Esophagus (tissue), 2 donors: ENCODE measurements around the gene TTLL3. TPM values are rescaled to one million over a fixed set of nuclear protein-coding genes. Genes with fewer than 3 reads are reported as not detected.
A peak's percentile ranks its signal among the peaks of the same experiment; 100 is the strongest.
"Not testable (repeated sequence)": the region's sequence is repeated elsewhere in the genome, so short reads cannot be mapped to it uniquely, and the experiment has no call there.

ENCODE experiments used
- H3K27ac ChIP-seq, 2 donors: one replicate each; pipeline ENCODE4 v1.5.1; 2013; ENCODE audit warnings: low read depth in 2 of 2, mild to moderate bottlenecking in 2 of 2, inconsistent platforms in 1 of 2, low read length in 1 of 2, moderate library complexity in 1 of 2
- H3K27me3 ChIP-seq, 2 donors: one replicate each; pipeline ENCODE4 v1.6.1; 2013; ENCODE audit warnings: low read length in 2 of 2, control low read depth in 1 of 2, mild to moderate bottlenecking in 1 of 2; ENCODE audit not compliant: insufficient read depth in 2 of 2, control insufficient read depth in 1 of 2
- H3K36me3 ChIP-seq, 2 donors: one replicate each; pipeline ENCODE4 v1.6.1; 2013; ENCODE audit warnings: low read length in 1 of 2; ENCODE audit not compliant: control insufficient read depth in 2 of 2, insufficient read depth in 2 of 2
- H3K4me1 ChIP-seq, 2 donors: one replicate each; pipeline ENCODE4 v1.6.1; 2013; ENCODE audit warnings: low read length in 1 of 2; ENCODE audit not compliant: control insufficient read depth in 2 of 2, insufficient read depth in 2 of 2
- H3K4me3 ChIP-seq, 2 donors: one replicate each; pipeline ENCODE4 v1.5.1; 2013; ENCODE audit warnings: low read length in 2 of 2, mild to moderate bottlenecking in 2 of 2, low read depth in 1 of 2, moderate library complexity in 1 of 2
- H3K9me3 ChIP-seq, 2 donors: one replicate each; pipeline ENCODE4 v1.6.1; 2013; ENCODE audit warnings: mild to moderate bottlenecking in 2 of 2, low read depth in 1 of 2, low read length in 1 of 2, moderate library complexity in 1 of 2; ENCODE audit not compliant: control insufficient read depth in 2 of 2, insufficient read depth in 1 of 2
- whole genome bisulfite sequencing, 2 donors: extraction: QIAGEN DNeasy Blood & Tissue Kit; methylation state at CpG; one replicate each; pipeline ENCODE4 v1.1.7; 2013; 5-methylcytosine and 5-hydroxymethylcytosine counted together
- polyA plus RNA-seq, 2 donors: library from polyadenylated mRNA; stranded (reverse); fragments of 200-250 nt; gene quantifications; one replicate each; pipeline ENCODE4 v1.2.3, GENCODE V29; 2013
- donor health status: healthy with polysubstance abuse.
- donor health status: Bipolar disorder and iron deficiency.

Gene TTLL3
- polyA plus RNA-seq, 2 donors, result 14.5 to 31.2 TPM

DNA sequence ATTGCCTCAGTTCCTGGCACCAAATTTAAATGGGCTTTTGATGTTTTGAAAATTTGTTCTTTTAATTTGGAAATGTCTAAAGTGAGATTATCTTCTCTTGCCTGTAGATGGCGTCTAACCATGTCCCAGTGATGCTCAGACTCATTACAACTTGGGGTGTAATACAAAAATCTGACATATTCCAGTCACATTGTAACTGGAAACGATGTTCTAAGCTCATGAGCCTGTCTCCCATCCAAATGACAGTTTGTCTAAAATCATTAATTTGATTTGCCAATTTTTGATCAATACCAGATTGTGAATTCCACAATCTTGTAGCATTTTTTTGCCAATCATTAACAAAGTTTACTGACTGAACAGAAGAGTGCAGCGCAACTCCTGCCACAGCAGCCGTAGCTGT lies 38.8 kb downstream of the TTLL3 start:
- WGBS, 2 donors, result 31 to 39% methylated on average over 4 of the region's 4 CpGs
- not testable (repeated sequence) for H3K27ac ChIP-seq, H3K4me3 ChIP-seq

DNA sequence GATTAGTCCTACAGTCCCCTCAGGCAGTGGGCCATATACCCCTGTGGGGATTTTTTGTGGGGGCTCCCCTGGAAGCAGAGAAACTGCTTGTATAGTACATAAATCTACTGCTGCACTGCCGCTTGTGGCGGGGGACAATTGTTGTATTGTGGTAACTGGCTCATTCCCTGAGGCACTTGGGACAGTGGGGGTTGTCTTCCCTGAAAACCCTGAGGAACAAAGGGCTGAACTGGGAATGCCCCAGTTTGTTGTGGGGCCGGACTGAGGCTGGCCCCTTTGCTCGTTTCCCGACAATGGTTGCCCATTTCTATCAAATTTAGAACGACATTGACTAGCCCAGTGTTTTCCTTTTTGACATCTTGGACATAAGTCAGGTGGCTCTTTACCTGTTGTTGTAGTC lies 41.3 kb downstream of the TTLL3 start:
- H3K9me3 ChIP-seq, H3K27me3 ChIP-seq, H3K36me3 ChIP-seq, H3K4me3 ChIP-seq, H3K27ac ChIP-seq, H3K4me1 ChIP-seq: not testable (repeated sequence)
- 78 to 81% methylated on average over 6 of the region's 6 CpGs for WGBS, 2 donors

More for the DNA sequence above, 38.8 kb downstream of the TTLL3 start:
- H3K27me3 ChIP-seq, H3K4me1 ChIP-seq, H3K36me3 ChIP-seq, H3K9me3 ChIP-seq: not testable (repeated sequence)

DNA sequence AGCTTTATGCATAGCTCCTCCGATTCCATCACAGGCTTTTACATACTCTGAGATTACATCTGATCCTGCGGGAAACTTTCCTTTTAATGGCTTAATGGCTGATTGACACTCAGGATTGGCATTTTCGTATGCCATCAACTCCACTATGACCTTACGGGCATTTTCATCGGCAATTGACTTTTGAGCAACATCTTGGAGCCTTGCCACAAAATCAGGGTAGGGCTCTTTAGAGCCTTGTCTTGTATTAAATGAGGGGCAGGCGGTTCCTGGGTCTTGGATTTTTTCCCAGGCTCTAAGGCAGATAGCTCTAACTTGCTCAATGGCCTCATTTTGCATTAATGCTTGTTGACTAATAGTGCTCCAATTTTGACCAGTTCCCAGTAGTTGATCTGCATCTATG lies 41.9 kb downstream of the TTLL3 start:
- not testable (repeated sequence) for H3K36me3 ChIP-seq, H3K27ac ChIP-seq, H3K9me3 ChIP-seq, H3K4me3 ChIP-seq, H3K27me3 ChIP-seq, H3K4me1 ChIP-seq
- 44% methylated on average over 6 of the region's 6 CpGs for WGBS, 2 donors

DNA sequence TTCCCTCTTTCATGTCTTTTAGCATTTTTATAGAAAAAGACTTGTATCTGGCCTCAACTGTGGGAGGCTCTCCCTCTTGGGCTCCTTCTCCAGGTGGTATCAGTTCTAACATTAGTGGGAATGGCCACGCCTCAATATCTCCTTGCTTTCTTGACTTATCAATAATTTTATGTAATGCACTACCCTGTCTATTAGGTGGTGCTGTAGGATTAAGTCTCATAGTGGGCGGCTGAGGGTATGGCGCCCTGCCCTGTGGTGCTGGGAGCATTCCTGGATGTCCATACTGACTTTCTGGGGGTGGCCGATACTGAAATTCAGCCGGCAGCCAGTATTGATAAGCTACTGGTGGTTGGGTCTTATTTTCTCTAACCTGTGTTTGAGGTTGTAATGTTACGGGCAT lies 42.5 kb downstream of the TTLL3 start:
- Histone ChIP-seq H3K9me3 (no peaks in the 10 kb centered on the region), H3K4me3 (no peak overlapping the region), H3K27ac (no peak overlapping the region), H3K27me3 (peaks cover 0 to 3% of the 10 kb centered on the region in 2 donors), H3K36me3 (no peaks in the 10 kb centered on the region), H3K4me1 (no peaks in the 10 kb centered on the region)
- 89 to 96% methylated on average over 6 of the region's 6 CpGs for WGBS, 2 donors

DNA sequence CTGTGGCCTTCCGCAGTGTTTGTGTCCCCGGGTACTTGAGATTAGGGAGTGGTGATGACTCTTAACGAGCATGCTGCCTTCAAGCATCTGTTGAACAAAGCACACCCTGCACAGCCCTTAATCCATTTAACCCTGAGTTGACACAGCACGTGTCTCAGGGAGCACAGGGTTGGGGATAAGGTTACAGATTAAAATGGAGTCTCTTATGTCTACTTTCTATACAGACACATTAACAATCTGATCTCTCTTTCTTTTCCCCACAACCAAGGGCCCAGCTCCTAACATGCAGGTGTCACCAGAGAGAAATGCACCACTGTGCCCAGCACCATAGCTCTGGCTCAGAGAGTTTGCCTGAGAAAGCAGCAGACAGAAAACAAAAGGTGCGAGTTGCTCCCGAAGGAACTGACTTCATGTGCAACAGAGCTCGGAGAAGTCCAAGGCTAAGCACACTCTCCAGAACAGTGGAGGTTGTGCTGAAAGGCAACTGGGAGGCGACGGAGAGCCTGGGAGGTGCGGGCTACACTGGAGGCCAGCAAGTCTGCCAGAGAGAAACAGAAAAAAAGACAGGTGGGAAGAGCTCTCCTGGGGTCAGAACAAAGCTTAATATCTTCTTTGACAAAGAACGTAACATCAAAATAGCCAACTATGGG lies 44.4 kb downstream of the TTLL3 start:
- H3K4me1 ChIP-seq, H3K27me3 ChIP-seq, H3K27ac ChIP-seq, H3K4me3 ChIP-seq, H3K9me3 ChIP-seq, H3K36me3 ChIP-seq: not testable (repeated sequence)
- 76 to 80% methylated on average over 11 of the region's 11 CpGs for WGBS, 2 donors

DNA sequence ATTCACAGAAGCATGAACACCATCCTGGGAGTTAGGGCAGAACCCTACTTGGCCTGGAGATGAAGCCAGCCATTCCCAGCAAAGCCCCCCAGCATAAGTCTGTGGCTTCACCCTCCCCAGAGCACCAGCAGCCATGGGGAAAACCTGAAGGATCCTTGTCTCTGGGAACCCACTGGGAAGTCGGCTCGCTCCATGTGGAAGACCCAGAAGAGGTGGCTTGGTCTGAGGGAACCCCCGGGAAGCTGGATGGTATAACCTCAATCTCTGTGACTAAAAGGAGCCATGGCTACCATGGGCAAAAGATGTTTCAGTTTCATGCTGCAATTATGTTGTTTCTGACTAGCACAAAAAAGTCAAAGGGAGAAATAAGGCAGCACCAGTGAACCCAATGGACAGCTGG lies 45.5 kb downstream of the TTLL3 start:
- 96 to 98% methylated on average over 3 of the region's 3 CpGs for WGBS, 2 donors
- Histone ChIP-seq H3K27me3 (peaks cover 0 to 3% of the 10 kb centered on the region in 2 donors), H3K4me1 (no peaks in the 10 kb centered on the region), H3K4me3 (no peak overlapping the region), H3K9me3 (no peaks in the 10 kb centered on the region), H3K36me3 (no peaks in the 10 kb centered on the region), H3K27ac (no peak overlapping the region)

DNA sequence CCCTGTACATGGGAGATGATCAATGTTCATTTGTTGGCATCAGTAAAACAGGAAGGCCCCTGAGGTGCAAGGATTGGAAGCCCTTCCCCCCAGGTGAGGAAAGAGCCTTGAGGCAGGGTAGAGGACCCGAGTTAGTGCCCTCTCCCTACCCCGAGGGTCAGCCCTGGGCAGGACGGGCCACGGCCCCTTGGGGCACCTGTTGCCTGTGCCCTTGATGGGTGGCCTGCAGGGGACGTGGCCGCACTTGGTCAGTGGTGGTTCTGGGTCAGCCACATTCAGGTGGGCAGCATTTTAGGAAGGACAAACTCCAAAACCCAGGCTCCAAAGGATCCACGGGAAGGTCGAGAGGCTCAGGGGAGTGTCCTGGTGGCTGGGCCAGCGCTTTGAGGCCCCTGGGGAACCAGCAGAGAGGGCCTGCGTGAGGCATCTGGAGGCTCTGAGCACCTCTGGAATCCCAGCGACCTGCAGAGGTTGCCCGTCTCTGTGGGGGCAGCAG lies 49.5 kb downstream of the TTLL3 start:
- Histone ChIP-seq H3K4me3 (no peak overlapping the region), H3K4me1 (peaks cover 0 to 4% of the 10 kb centered on the region in 2 donors), H3K9me3 (no peaks in the 10 kb centered on the region), H3K27me3 (peaks cover 0 to 3% of the 10 kb centered on the region in 2 donors), H3K36me3 (no peaks in the 10 kb centered on the region), H3K27ac (no peak overlapping the region)
- 84 to 88% methylated on average over 12 of the region's 12 CpGs for WGBS, 2 donors

DNA sequence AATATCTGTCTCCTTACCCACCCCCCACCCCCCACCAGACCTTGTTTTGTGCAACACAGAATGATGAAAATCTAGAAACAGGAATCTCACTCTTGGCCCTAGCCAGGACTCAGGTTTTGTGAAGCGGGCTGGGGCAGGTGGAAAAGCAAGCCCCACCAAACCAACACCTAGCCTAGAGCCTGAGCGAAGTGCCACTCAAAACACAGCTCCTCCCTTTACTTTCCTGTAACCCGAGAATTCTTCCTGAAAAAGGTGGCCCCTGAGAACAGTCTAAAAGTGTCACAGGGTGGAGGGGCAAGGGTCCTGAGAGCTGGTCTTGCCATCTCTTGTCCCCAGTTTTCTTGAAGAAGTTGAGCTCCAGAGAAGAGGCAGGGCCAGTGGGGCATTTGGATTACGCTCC lies 51.1 kb downstream of the TTLL3 start:
- H3K27me3 ChIP-seq, result no peaks in the 10 kb centered on the region
- no peak overlapping the region for H3K4me3 ChIP-seq
- H3K36me3 ChIP-seq, result no peaks in the 10 kb centered on the region
- WGBS, 2 donors, result 88 to 92% methylated on average over 4 of the region's 4 CpGs
- peaks cover 0 to 4% of the 10 kb centered on the region in 2 donors for H3K4me1 ChIP-seq
- H3K27ac ChIP-seq, result no peak overlapping the region
- no peaks in the 10 kb centered on the region for H3K9me3 ChIP-seq

DNA sequence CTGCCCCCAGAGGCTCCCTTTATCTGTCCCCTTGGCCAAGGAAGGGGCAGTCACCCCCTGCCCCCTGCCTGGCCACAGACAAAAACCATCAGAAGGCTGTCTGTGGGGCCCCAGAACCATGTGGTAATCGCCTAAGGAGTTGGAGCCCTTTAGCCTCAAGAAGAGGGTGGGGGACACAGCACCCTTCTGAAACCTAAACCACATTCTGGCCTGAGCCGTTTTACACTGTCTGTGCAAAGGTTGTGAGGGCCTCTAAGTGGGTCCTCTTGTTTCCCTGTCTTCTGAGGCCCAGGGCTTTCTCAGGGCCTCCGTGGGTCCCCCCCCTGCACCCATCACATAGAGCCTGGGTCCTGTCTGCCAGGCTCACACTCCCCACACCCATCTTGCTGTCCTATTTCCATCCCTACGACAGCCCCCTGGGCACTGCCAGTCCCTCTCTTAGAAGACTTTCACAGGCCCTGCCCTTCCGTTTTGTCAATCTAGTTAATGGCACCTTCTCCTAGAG lies 51.6 kb downstream of the TTLL3 start:
- H3K36me3 ChIP-seq, result no peaks in the 10 kb centered on the region
- H3K27me3 ChIP-seq, result no peaks in the 10 kb centered on the region
- no peak overlapping the region for H3K4me3 ChIP-seq
- H3K27ac ChIP-seq, result no peak overlapping the region
- no peaks in the 10 kb centered on the region for H3K9me3 ChIP-seq
- peaks cover 0 to 4% of the 10 kb centered on the region in 2 donors for H3K4me1 ChIP-seq
- 82 to 87% methylated on average over 5 of the region's 5 CpGs for WGBS, 2 donors

DNA sequence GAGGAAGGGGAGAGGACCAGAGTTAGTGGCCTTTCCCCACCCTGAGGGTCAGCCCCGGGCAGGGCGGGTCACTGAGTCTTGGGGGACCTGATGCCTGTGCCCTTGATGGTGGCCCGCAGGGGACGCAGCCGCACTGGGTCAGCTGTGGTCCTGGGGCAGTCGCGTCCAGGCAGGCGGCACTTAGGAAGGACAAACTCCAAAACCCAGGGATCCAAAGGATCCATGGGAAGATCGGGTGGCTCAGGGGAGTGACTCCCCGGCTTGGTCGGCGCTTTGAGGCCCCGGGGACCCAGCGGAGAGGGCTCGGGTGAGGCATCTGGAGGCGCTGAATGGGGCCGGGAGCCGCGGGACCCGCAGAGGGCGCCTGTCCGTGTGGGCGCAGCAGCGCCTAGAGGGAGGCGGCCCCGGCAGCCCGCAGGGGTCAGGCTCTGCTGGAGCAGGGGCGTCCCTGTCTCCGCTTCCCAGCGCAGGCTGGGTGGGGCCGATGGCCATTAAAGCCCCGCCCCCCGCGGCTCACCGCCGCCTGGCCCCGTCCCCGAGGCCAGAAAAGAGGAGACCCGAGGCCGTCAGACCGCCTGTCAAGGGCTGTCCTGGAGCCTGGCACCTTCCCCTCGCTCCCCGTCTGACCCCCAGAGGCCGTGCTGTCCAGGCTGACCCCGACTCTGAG lies 52.5 kb downstream of the TTLL3 start:
- WGBS, 2 donors, result 12 to 15% methylated on average over 37 to 45 of the region's 45 CpGs
- H3K36me3 ChIP-seq, result no peaks in the 10 kb centered on the region

More for the DNA sequence above, 52.5 kb downstream of the TTLL3 start:
- H3K4me3 ChIP-seq, result peak overlapping the region; percentile 13 to 33
- H3K27me3 ChIP-seq, result no peaks in the 10 kb centered on the region
- H3K27ac ChIP-seq, result peak overlapping the region; percentile 28 to 34
- H3K9me3 ChIP-seq, result no peaks in the 10 kb centered on the region
- peaks cover 0 to 4% of the 10 kb centered on the region in 2 donors for H3K4me1 ChIP-seq
